ENCODE results near the gene SAP30BP.

Gene SAP30BP

DNA sequence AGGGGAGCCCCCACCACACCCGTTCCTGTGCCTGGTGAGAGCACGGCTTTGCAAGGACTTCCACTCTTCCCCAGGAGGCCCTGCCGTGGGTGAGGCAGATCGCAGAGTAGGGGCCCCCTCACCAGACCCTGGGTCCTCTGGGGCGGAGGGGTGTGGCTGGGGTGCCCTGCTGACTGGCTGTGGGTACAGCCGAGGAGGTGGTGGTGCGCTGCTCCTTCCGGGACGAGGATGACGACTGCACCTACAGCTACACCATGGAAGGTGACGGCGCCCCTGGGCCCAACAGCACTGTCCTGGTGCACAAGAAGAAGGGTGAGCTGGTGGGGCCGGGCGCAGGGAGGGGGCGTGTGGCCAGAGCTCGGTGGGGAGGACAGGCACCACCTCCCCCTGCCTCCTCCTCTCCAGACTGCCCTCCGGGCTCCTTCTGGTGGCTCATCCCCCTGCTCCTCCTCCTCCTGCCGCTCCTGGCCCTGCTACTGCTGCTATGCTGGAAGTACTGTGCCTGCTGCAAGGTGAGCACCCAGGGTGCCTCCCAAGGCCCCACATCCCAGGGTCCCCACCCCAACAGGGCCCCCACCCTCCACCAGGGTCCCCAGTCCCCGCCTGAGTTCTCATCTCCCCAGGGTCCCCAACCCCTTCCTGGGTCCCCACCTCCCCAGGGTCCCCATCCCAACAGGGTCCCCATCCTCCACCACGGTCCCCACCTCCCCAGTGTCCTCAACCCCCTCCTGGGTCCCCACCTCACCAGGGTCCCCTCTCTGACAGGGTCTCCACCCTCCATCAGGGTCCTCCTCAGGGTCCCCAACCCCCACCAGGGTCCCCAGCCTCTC lies 70.2 kb downstream of the SAP30BP start:
- Histone ChIP-seq H3K36me3 (peaks cover 0 to 82% (median 0%) of the 10 kb centered on the region in 3 donors), H3K4me1 (no peaks in the 10 kb centered on the region), H3K27me3 (peaks cover 0 to 19% of the 10 kb centered on the region in 2 donors), H3K27ac (no peak overlapping the region), H3K9me3 (no peaks in the 10 kb centered on the region), H3K4me3 (no peak overlapping the region)
- TF ChIP-seq, protein P1, sequence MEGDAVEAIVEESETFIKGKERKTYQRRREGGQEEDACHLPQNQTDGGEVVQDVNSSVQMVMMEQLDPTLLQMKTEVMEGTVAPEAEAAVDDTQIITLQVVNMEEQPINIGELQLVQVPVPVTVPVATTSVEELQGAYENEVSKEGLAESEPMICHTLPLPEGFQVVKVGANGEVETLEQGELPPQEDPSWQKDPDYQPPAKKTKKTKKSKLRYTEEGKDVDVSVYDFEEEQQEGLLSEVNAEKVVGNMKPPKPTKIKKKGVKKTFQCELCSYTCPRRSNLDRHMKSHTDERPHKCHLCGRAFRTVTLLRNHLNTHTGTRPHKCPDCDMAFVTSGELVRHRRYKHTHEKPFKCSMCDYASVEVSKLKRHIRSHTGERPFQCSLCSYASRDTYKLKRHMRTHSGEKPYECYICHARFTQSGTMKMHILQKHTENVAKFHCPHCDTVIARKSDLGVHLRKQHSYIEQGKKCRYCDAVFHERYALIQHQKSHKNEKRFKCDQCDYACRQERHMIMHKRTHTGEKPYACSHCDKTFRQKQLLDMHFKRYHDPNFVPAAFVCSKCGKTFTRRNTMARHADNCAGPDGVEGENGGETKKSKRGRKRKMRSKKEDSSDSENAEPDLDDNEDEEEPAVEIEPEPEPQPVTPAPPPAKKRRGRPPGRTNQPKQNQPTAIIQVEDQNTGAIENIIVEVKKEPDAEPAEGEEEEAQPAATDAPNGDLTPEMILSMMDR (IDR thresholded peaks at IDR 0.05): no peak
- intact Hi-C loops (cut with DNase I; ENCODE audit: low total_unique reads): no loop called here
- DNase-seq: peak in 1 of 2 donors; percentile 66

DNA sequence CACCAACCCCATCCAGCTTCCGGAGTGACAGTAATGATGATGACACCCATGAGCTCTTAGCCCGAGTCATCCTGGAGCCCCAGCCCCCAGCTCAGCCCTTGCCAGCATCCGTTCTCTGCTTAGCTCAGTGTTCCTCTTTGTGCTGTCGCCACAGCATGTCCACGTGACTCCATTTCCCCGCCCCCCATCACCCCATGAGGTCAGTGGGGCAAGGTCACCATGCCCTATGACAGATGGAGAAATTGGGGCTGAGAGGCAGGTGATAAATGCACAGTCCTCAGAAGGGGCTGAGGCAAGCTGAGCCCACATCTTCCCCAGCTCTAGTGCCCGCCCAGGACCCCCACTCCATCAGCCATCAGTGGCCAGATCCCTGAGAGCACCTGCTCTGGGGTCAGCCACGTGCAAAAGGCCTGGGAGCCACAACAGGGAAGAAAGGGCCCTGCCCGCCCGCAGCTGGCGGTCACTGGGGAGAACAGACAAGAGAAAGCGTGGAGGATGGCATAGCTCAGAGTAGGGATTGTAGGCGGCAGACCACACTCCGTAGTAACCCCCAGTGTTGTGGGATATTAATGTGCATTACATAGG lies 71.2 kb downstream of the SAP30BP start:
- DNase-seq: peak in 1 of 2 donors; percentile 57
- Histone ChIP-seq H3K9me3 (no peaks in the 10 kb centered on the region), H3K27ac (no peak overlapping the region), H3K4me1 (no peaks in the 10 kb centered on the region), H3K36me3 (peaks cover 0 to 88% (median 0%) of the 10 kb centered on the region in 3 donors), H3K4me3 (no peak overlapping the region), H3K27me3 (peaks cover 0 to 19% of the 10 kb centered on the region in 2 donors)
- TF ChIP-seq, protein P1 (IDR thresholded peaks at IDR 0.05): no peak
- intact Hi-C loops (cut with DNase I; ENCODE audit: low total_unique reads): no loop called here

DNA sequence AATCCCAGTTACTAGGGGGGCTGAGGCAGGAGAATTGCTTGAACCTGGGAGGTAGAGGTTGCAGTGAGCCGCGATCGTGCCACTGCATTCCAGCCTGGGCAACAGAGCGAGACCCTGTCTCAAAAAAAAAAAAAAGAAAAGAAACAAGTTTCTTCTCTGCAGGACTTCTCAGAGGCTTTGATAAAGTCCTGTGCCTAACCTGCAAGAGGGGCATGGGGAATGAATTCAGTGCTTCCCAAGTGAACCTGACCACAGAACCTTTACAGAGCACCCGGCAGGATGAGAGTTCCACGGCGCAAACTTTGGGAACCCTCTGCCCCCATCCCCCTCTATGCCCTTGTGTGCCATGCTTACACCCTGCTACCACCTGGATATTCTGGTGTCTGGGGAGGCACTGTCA lies 72.0 kb downstream of the SAP30BP start:
- H3K27ac ChIP-seq: no peak overlapping the region
- peaks cover 0 to 90% (median 0%) of the 10 kb centered on the region in 3 donors for H3K36me3 ChIP-seq
- H3K27me3 ChIP-seq: peaks cover 0 to 19% of the 10 kb centered on the region in 2 donors
- DNase-seq: no peak
- intact Hi-C loops (cut with DNase I; ENCODE audit: low total_unique reads): no loop called here
- TF ChIP-seq, protein P1 (IDR thresholded peaks at IDR 0.05): no peak
- no peaks in the 10 kb centered on the region for H3K9me3 ChIP-seq
- H3K4me3 ChIP-seq: no peak overlapping the region
- no peaks in the 10 kb centered on the region for H3K4me1 ChIP-seq

DNA sequence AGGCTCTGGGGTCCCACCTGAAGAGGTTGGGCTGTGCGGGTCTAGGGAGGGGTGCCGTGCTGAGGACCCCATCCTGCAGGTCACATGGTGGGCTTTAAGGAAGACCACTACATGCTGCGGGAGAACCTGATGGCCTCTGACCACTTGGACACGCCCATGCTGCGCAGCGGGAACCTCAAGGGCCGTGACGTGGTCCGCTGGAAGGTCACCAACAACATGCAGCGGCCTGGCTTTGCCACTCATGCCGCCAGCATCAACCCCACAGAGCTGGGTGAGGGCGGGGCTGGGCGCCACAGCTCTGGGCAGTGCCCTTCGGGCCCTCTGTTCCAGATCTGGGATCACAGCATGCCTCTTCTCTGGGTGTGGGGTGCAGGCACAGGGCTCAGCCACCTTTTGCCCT lies 72.7 kb downstream of the SAP30BP start:
- no peak overlapping the region for H3K4me3 ChIP-seq
- DNase-seq: peak in 1 of 2 donors; percentile 58
- H3K27me3 ChIP-seq: peaks cover 0 to 19% of the 10 kb centered on the region in 2 donors
- no peak overlapping the region for H3K27ac ChIP-seq
- TF ChIP-seq, protein P1 (IDR thresholded peaks at IDR 0.05): no peak
- peaks cover 0 to 90% (median 0%) of the 10 kb centered on the region in 3 donors for H3K36me3 ChIP-seq
- no peaks in the 10 kb centered on the region for H3K4me1 ChIP-seq
- H3K9me3 ChIP-seq: no peaks in the 10 kb centered on the region
- intact Hi-C loops (cut with DNase I; ENCODE audit: low total_unique reads): loop anchor here (5.0 kb wide), 1 partner anchor 58 kb away; no protein-coding TSS in a partner anchor

DNA sequence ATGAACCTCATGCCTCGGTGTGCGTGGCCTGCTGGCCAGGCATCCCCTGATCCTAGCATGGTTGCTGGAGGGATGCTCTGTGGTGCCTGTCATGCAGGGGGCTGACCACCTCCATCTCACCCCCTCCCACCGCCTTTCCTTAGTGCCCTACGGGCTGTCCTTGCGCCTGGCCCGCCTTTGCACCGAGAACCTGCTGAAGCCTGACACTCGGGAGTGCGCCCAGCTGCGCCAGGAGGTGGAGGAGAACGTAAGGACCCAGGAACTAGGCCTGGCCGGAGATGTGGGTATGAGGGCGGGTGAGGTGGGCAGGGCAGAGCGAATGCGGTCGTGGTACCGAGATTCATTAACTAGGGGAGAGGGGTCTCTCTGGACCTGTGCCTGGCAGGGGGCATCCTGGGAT lies 73.1 kb downstream of the SAP30BP start:
- Histone ChIP-seq H3K27me3 (peaks cover 0 to 19% of the 10 kb centered on the region in 2 donors), H3K9me3 (no peaks in the 10 kb centered on the region), H3K27ac (no peak overlapping the region), H3K36me3 (peaks cover 0 to 90% (median 0%) of the 10 kb centered on the region in 3 donors), H3K4me3 (no peak overlapping the region), H3K4me1 (no peaks in the 10 kb centered on the region)
- DNase-seq: peak in 1 of 2 donors; percentile 64
- intact Hi-C loops (cut with DNase I; ENCODE audit: low total_unique reads): loop anchor here (5.0 kb wide), 1 partner anchor 58 kb away; no protein-coding TSS in a partner anchor
- TF ChIP-seq, protein P1 (IDR thresholded peaks at IDR 0.05): no peak

Measured in tibial artery (tissue), 4 donors.